Neural cell (in vitro differentiated cells): ENCODE measurements around the gene PLXNA4. TPM values are rescaled to one million over a fixed set of nuclear protein-coding genes. Genes with fewer than 3 reads are reported as not detected.

Experiments
- H2AFZ ChIP-seq: fragments of 200-600, 300-800 bp; sonication (generic), shearing (Covaris generic); 2 replicates; pipeline ENCODE4 v1.6.0; 2014; ENCODE audit warnings: low read depth, mild to moderate bottlenecking, antibody characterized with exemption, low read length, moderate library complexity
- H3F3A ChIP-seq: fragments of 200-600 bp; shearing (Covaris generic); 2 replicates; pipeline ENCODE4 v1.6.1; 2016; ENCODE audit warnings: mild to moderate bottlenecking, moderate library complexity, mixed read lengths, antibody characterized with exemption, low read length; ENCODE audit not compliant: insufficient read depth, poor library complexity, severe bottlenecking
- H3K27ac ChIP-seq: fragments of 200-600, 300-800 bp; sonication (generic), shearing (Covaris generic); 2 replicates; pipeline ENCODE4 v1.5.1; 2014; ENCODE audit warnings: mild to moderate bottlenecking, low read length, moderate library complexity
- H3K27me3 ChIP-seq: fragments of 300-800, 200-600 bp; sonication (generic), shearing (Covaris generic); 2 replicates; pipeline ENCODE4 v1.6.0; 2014; ENCODE audit warnings: mild to moderate bottlenecking, low read depth, low read length, moderate library complexity; ENCODE audit not compliant: insufficient read depth
- H3K36me3 ChIP-seq: fragments of 300-800, 200-600 bp; sonication (generic), shearing (Covaris generic); 2 replicates; pipeline ENCODE4 v1.5.1; 2014; ENCODE audit warnings: mild to moderate bottlenecking, antibody characterized with exemption, low read length, moderate library complexity; ENCODE audit not compliant: insufficient read depth
- H3K4me2 ChIP-seq: fragments of 300-800, 200-600 bp; sonication (generic), shearing (Covaris generic); 2 replicates; pipeline ENCODE4 v1.6.0; 2014; ENCODE audit warnings: mild to moderate bottlenecking, low read length
- H3K4me3 ChIP-seq: fragments of 300-800, 200-600 bp; sonication (generic), shearing (Covaris generic); 2 replicates; pipeline ENCODE4 v1.5.1; 2014; ENCODE audit warnings: mild to moderate bottlenecking, low read length, moderate library complexity
- H3K79me2 ChIP-seq: fragments of 200-600 bp; shearing (Covaris generic); replicated peaks from 2 replicates; pipeline ENCODE4 v1.6.0; 2014; ENCODE audit warnings: mild to moderate bottlenecking, low read length, moderate library complexity; ENCODE audit not compliant: insufficient read depth
- H3K9ac ChIP-seq: fragments of 300-800, 200-600 bp; sonication (generic), shearing (Covaris generic); 2 replicates; pipeline ENCODE4 v1.6.1; 2016; ENCODE audit warnings: mild to moderate bottlenecking, low read length, mixed read lengths
- H3K9me2 ChIP-seq: fragments of 200-600 bp; shearing (Covaris generic); 2 replicates; pipeline ENCODE4 v1.6.1; 2016; ENCODE audit warnings: mild to moderate bottlenecking, low read length, mixed read lengths; ENCODE audit not compliant: insufficient read depth
- H3K9me3 ChIP-seq: fragments of 200-600, 300-800 bp; sonication (generic), shearing (Covaris generic); 2 replicates; pipeline ENCODE4 v1.6.1; 2016; ENCODE audit warnings: mild to moderate bottlenecking, mixed run types, low read length, moderate library complexity, mixed read lengths
- H4K20me1 ChIP-seq: fragments of 200-600 bp; shearing (Covaris generic); 2 replicates; pipeline ENCODE4 v1.6.1; 2016; ENCODE audit warnings: mild to moderate bottlenecking, mixed run types; ENCODE audit not compliant: insufficient read depth
- CTCF ChIP-seq: fragments of 450-650 bp; IDR thresholded peaks from 2 replicates; pipeline ENCODE4 v1.5.1; 2014; ENCODE audit warnings: antibody characterized with exemption, mild to moderate bottlenecking, moderate library complexity; ENCODE audit not compliant: poor library complexity, severe bottlenecking
- EP300 ChIP-seq: fragments of 450-650 bp; conservative IDR thresholded peaks from 2 replicates; pipeline ENCODE4 v1.6.1; 2014; ENCODE audit warnings: antibody characterized with exemption, mild to moderate bottlenecking, moderate library complexity; ENCODE audit not compliant: poor library complexity, severe bottlenecking
- EZH2 ChIP-seq: fragments of 200-600, 300-800 bp; shearing (Covaris generic), sonication (generic); IDR thresholded peaks from 2 replicates; pipeline ENCODE4 v1.6.1; 2014; ENCODE audit warnings: antibody characterized with exemption, low read length, borderline replicate concordance, mild to moderate bottlenecking; ENCODE audit not compliant: insufficient read depth, poor library complexity, severe bottlenecking
- MXI1 ChIP-seq: fragments of 450-650 bp; conservative IDR thresholded peaks from 2 replicates; pipeline ENCODE4 v1.6.1; 2014; ENCODE audit warnings: antibody characterized with exemption, mild to moderate bottlenecking; ENCODE audit not compliant: poor library complexity, severe bottlenecking
- POLR2AphosphoS5 ChIP-seq: IDR thresholded peaks from 2 replicates; pipeline ENCODE4 v1.6.1; 2012
- RAD21 ChIP-seq: fragments of 450-650 bp; conservative IDR thresholded peaks from 2 replicates; pipeline ENCODE4 v1.6.1; 2014; ENCODE audit warnings: antibody characterized with exemption, mild to moderate bottlenecking, moderate library complexity
- REST ChIP-seq: IDR thresholded peaks from 2 replicates; pipeline ENCODE4 v1.6.1; 2012; ENCODE audit warnings: borderline replicate concordance
- SMC3 ChIP-seq: fragments of 450-650 bp; conservative IDR thresholded peaks from 2 replicates; pipeline ENCODE4 v1.6.1; 2014; ENCODE audit warnings: antibody characterized with exemption, mild to moderate bottlenecking, moderate library complexity; ENCODE audit not compliant: poor library complexity
- TAF1 ChIP-seq: IDR thresholded peaks from 2 replicates; pipeline ENCODE4 v1.6.1; 2012; ENCODE audit warnings: low read depth
- polyA plus RNA-seq: library from polyadenylated mRNA; depleted of rRNA; stranded (reverse); fragments of >200 nt; gene quantifications from 2 replicates; pipeline ENCODE4 v1.2.3, GENCODE V29; 2014

PLXNA4 gene
- polyA plus RNA-seq, 1 donor from 2014 or later = 7.2 TPM

GRCh38 chr7:132102391-132102790 lies 473.9 kb downstream of the PLXNA4 start:
- Histone ChIP-seq H3K79me2 (no peaks in the 10 kb centered on the region), H3K9me3 (no peaks in the 10 kb centered on the region), H3K27me3 (no peaks in the 10 kb centered on the region), H4K20me1 (no peaks in the 10 kb centered on the region), H2AFZ (no peak overlapping the region), H3F3A (no peaks in the 10 kb centered on the region), H3K36me3 (no peaks in the 10 kb centered on the region), H3K4me2 (no peak overlapping the region), H3K4me3 (no peak overlapping the region), H3K27ac (no peak overlapping the region), H3K9me2 (no peaks in the 10 kb centered on the region), H3K9ac (no peak overlapping the region)
- TF ChIP-seq SMC3 = no peak
- TF ChIP-seq EP300 = no peak
- no peak for TF ChIP-seq CTCF
- no peak for TF ChIP-seq TAF1
- no peak for TF ChIP-seq EZH2
- no peak for TF ChIP-seq MXI1
- no peak for TF ChIP-seq RAD21
- TF ChIP-seq REST = no peak
- TF ChIP-seq POLR2AphosphoS5 = no peak

- H3K4me3 ChIP-seq = no peak overlapping the region
- no peaks in the 10 kb centered on the region for H3F3A ChIP-seq
- H3K4me2 ChIP-seq = no peak overlapping the region
- no peaks in the 10 kb centered on the region for H3K36me3 ChIP-seq
- H3K79me2 ChIP-seq = no peaks in the 10 kb centered on the region
- no peaks in the 10 kb centered on the region for H3K27me3 ChIP-seq
- TF ChIP-seq SMC3 (no peak), MXI1 (no peak), EZH2 (no peak)
- no peaks in the 10 kb centered on the region for H3K9me2 ChIP-seq
- H3K9ac ChIP-seq = no peak overlapping the region
- no peak overlapping the region for H3K27ac ChIP-seq
- no peaks in the 10 kb centered on the region for H4K20me1 ChIP-seq
- H2AFZ ChIP-seq = no peak overlapping the region
- no peaks in the 10 kb centered on the region for H3K9me3 ChIP-seq
Measured at GRCh38 chr7:132100981-132101380, 475.3 kb downstream of the PLXNA4 start.

- Histone ChIP-seq H3K36me3 (no peaks in the 10 kb centered on the region), H3K27me3 (no peaks in the 10 kb centered on the region), H3K79me2 (no peaks in the 10 kb centered on the region), H4K20me1 (no peaks in the 10 kb centered on the region), H3F3A (no peaks in the 10 kb centered on the region), H3K4me3 (no peak overlapping the region), H3K4me2 (no peak overlapping the region), H3K9ac (no peak overlapping the region), H2AFZ (no peak overlapping the region), H3K9me2 (no peaks in the 10 kb centered on the region), H3K9me3 (no peaks in the 10 kb centered on the region), H3K27ac (no peak overlapping the region)
- TF ChIP-seq REST (no peak), SMC3 (no peak), EP300 (no peak), POLR2AphosphoS5 (no peak), TAF1 (no peak), CTCF (no peak), RAD21 (no peak)
Measured at GRCh38 chr7:132100483-132100882, 475.8 kb downstream of the PLXNA4 start.
